ENCODE measurements around the gene TPST2.

GRCh38 chr22:26615830-26616435 lies 26.0 kb upstream of the TPST2 start:
- no peak for TF ChIP-seq CTCF (IDR thresholded peaks at IDR 0.05)
- TF ChIP-seq POLR2A (IDR thresholded peaks at IDR 0.05), result no peak

Measured in adrenal gland (tissue), 5 donors.